ENCODE data around the gene PLD4.

DNA sequence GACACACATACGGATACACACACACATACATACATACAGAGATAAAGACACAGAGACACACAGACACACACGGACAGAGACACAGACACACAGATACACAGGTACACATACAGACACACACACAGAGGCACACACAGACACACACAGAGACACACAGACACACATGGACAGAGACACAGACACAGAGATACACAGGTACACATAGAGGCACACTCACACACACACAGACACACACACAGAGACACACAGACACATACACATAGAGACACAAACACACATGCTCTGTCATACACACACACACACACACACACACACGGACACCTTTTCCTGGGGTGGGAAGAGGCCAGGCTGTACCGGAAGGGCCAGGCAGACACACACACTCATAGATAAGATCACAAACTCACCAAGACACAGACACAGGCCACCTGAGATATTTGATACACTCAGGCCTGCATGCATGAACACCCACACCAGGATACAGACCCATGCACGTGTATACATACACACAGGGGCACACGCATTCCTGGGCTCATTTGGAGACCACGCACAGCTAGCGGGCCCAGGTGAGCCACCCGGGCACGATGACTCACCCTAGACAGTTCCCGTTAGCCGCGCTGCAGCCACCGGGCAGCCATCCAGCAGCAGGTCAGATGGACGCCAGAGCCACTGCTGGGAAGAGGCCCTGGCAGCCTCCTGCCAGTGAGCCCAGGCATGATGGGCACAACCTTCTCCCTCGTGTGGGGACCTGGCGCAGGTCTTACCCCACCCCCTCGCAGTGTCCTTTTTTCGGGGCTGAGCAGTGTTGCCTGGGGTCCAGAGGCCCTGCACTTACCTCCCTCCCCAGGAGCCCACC lies 55.3 kb downstream of the PLD4 start:
- TF ChIP-seq PPARA (CRISPR knock-in tag; IDR thresholded peaks at IDR 0.05; ENCODE audit: borderline replicate concordance) (no peak), CSRNP3 (CRISPR knock-in tag; IDR thresholded peaks at IDR 0.05) (no peak), BACH2 (CRISPR knock-in tag; IDR thresholded peaks at IDR 0.05; ENCODE audit: borderline replicate concordance) (no peak), RARB (CRISPR knock-in tag; IDR thresholded peaks at IDR 0.05) (no peak)
